ENCODE data around the gene IZUMO3.

The IZUMO3 gene

DNA sequence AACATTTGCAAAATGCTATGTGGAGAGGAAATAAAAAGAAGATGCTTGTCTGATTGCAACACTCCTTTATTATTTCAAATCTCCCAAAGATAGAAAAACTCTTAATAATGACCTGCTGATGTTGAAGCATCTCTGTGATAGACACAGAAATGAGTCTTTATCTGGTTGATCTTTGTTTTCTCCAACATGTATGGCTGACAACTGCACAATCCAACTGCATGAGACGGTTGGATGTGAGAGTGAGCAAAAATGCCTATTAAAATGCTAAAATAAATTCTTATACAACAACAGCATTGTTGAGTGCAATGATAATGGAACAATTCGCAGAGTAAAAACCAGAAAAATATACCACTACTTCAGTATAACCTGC is 7.5 kb upstream of the IZUMO3 start:
- TF ChIP-seq CTCF (conservative IDR thresholded peaks at IDR 0.05) (no peak), ZFX (IDR thresholded peaks at IDR 0.05) (no peak)
- H3K27ac ChIP-seq: no peak overlapping the region

DNA sequence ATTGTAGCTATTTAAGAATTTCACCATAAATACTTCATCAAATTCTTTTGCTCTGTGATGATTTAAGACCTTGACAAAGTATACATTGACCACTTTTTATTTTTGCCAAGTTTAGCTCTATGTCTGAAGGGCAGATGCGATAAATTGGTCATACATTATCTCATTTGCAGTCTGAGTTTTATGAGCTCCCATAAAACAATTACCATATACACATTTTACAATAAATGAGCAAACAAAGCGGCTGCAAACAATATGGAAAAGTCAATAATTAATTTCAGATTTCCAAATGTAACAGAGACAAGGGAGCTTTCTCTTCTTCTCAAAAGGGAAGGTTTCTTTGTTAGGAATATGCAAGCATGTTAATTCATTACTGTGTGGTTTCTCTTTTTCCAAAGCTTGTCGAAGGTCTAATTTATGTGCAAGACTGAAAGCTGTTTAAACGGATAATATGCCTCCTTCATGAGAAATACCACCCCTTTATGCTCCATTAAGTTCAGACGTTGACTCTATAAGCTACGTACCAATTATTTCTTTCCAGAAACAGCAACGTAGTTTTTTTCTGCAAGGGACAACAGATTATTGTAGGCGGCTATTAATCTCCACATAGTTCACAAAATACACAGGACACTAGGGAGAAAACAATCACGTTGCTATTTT is 7.0 kb upstream of the IZUMO3 start:
- no peak for TF ChIP-seq CTCF (conservative IDR thresholded peaks at IDR 0.05)
- TF ChIP-seq ZFX (IDR thresholded peaks at IDR 0.05): no peak
- H3K27ac ChIP-seq: no peak overlapping the region

DNA sequence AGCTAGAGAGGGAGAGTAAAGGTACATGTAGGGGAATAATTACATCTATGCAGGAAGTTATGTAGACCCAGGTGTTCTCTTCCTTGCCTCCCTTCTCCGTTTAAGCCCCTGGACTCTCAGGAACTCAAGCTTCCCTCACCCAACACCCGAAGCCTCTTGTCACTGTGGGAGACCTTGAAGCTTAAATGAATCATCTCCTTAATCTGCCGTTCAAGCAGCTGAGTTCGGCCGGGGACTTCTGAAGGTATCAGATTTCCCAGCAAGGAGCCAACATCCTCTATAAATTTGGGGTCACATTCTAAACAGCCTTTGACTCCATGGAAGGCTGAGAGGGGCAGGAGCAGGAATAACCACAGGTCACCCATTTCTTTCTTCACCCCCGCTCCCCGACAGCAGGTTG is 412 bp downstream of the IZUMO3 start:
- no peak for TF ChIP-seq ZFX (IDR thresholded peaks at IDR 0.05)
- no peak for TF ChIP-seq CTCF (conservative IDR thresholded peaks at IDR 0.05)
- no peak overlapping the region for H3K27ac ChIP-seq

GRCh38 chr9:24518545-24518944 is 27.2 kb downstream of the IZUMO3 start:
- no peak overlapping the region for H3K27ac ChIP-seq
- TF ChIP-seq ZFX (IDR thresholded peaks at IDR 0.05): no peak
- no peak for TF ChIP-seq CTCF (conservative IDR thresholded peaks at IDR 0.05)

DNA sequence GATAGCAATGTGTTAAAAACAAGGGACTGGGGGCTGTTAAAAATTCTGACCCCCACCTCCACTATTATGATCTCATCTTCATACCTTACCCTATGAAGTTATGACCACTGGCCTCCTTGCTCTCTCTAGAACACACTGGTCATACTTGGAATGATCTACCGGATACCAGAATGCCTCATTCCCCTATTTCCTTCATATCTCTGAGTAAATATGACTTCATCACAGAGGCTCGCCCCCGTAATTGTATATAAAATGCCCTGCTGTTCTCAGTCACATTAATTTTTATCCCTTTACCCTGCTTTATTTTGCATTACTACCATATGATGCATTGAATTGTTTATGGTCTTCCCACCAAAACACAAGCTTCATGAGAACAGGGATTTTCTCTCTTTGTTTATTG is 29.2 kb downstream of the IZUMO3 start:
- H3K27ac ChIP-seq: no peak overlapping the region
- TF ChIP-seq CTCF (conservative IDR thresholded peaks at IDR 0.05): no peak
- TF ChIP-seq ZFX (IDR thresholded peaks at IDR 0.05): no peak

GRCh38 chr9:24509850-24510249 is 35.8 kb downstream of the IZUMO3 start:
- TF ChIP-seq CTCF (conservative IDR thresholded peaks at IDR 0.05) (no peak), ZFX (IDR thresholded peaks at IDR 0.05) (no peak)
- no peak overlapping the region for H3K27ac ChIP-seq

- no peak for TF ChIP-seq ZFX (IDR thresholded peaks at IDR 0.05)
- H3K27ac ChIP-seq: no peak overlapping the region
Observed at GRCh38 chr9:24504521-24504920, 41.2 kb downstream of the IZUMO3 start.

DNA sequence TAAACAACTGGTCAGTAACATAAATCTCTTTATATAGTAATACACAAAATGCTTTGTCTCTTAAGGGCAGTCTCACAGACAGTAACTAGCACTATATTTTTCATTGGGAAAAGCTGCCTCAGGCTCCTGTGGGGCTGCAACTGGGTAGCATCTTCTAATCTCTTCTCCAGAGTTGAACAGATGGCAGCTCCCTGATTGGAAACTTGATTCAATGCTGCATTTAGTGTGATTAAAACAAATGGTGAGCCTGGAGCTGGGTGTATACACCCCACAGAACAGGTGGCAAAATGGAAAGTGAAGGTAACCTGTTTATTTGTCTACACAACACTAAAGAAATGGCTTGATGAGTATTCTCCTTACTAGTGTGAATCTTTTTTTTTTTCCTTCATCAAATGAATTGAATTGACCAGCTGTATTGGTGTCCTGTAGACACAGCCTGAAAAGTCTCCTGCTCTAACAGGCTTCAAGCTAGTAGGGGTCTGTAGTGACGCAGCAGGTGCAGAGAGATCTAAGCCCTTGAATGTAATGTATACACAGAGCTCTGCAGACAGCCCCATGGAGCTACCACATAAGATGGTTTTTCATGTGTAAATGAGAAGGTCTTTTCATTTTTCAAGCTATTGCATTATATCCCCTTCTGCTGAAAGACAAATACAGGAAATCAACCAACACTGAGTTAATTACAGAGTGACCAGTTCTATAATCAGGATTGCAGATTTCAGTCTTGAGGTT is 43.3 kb downstream of the IZUMO3 start:
- TF ChIP-seq ZFX (IDR thresholded peaks at IDR 0.05) (no peak), CTCF (conservative IDR thresholded peaks at IDR 0.05) (no peak)
- no peak overlapping the region for H3K27ac ChIP-seq
